Measurements from ENCODE around the gene ANKK1.

Gene ANKK1

DNA sequence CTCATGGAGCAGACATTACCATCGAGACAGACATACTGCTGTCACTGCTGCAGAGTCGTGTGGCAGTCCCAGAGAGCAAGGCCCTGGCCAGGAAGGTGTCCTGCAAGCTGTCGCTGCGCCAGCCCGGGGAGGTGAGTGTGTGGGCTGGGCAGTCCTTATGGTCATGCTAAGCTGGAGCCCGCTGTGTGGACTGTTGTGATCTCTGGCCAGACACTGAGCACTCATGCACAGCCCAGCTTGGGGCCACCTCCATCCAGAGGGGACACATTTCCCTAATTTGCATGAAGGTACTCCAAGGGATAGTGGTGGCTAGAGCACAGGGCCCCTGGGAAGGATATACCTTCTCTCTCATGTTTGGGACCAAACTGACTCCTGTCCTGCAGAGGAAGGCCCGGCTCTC, 9.6 kb downstream of the ANKK1 start:
- TF ChIP-seq, protein P1, sequence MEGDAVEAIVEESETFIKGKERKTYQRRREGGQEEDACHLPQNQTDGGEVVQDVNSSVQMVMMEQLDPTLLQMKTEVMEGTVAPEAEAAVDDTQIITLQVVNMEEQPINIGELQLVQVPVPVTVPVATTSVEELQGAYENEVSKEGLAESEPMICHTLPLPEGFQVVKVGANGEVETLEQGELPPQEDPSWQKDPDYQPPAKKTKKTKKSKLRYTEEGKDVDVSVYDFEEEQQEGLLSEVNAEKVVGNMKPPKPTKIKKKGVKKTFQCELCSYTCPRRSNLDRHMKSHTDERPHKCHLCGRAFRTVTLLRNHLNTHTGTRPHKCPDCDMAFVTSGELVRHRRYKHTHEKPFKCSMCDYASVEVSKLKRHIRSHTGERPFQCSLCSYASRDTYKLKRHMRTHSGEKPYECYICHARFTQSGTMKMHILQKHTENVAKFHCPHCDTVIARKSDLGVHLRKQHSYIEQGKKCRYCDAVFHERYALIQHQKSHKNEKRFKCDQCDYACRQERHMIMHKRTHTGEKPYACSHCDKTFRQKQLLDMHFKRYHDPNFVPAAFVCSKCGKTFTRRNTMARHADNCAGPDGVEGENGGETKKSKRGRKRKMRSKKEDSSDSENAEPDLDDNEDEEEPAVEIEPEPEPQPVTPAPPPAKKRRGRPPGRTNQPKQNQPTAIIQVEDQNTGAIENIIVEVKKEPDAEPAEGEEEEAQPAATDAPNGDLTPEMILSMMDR (IDR thresholded peaks at IDR 0.05; ENCODE audit: low read depth, low read length) = no peak
- DNase-seq (ENCODE audit: low read depth in 2 of 2) = no peak
- H3K4me3 ChIP-seq (replicated peaks in 1 of 2; ENCODE audit: low read depth in 2 of 2, low read length in 2 of 2) = no peak overlapping the region

DNA sequence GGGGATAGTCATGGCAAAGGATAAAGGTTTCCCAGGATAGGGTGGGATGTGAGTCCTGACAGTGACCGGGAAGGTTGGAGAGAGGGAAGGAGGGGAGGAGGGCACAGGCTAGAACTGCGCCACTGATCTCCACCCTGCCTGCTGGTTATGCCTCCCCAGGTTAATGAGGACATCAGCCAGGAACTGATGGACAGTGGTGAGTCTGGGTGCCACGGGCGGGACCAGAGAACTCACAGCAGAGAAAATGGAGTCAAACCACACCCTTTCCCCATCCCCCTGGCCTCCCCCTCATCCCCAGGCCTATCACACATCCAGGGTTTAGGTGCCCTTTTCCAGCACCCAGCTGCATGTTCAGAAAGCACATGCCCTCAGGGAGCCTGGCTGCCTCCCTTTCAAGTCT, 10.2 kb downstream of the ANKK1 start:
- TF ChIP-seq, protein P1 (IDR thresholded peaks at IDR 0.05; ENCODE audit: low read depth, low read length) = no peak
- no peak overlapping the region for H3K4me3 ChIP-seq (replicated peaks in 1 of 2; ENCODE audit: low read depth in 2 of 2, low read length in 2 of 2)
- DNase-seq (ENCODE audit: low read depth in 2 of 2) = no peak

DNA sequence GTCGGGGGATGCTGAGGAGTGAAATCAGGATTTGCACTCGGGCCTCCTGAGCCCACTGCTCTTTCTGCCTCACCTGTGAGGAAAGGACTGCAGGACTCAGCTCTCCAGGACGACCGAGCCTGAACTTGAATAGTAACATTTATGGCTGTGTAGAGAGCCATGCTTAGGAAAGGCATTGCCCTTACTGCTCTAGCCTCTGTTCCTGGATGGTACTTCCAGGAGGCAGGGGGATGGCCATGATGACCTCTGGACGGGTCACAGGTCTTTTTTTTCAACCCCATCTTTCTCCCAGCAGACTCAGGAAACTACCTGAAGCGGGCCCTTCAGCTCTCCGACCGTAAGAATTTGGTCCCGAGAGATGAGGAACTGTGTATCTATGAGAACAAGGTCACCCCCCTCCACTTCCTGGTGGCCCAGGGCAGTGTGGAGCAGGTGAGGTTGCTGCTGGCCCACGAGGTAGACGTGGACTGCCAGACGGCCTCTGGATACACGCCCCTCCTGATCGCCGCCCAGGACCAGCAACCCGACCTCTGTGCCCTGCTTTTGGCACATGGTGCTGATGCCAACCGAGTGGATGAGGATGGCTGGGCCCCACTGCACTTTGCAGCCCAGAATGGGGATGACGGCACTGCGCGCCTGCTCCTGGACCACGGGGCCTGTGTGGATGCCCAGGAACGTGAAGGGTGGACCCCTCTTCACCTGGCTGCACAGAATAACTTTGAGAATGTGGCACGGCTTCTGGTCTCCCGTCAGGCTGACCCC, 11.3 kb downstream of the ANKK1 start:
- DNase-seq (ENCODE audit: low read depth in 2 of 2) = no peak
- TF ChIP-seq, protein P1 (IDR thresholded peaks at IDR 0.05; ENCODE audit: low read depth, low read length) = no peak

DNA sequence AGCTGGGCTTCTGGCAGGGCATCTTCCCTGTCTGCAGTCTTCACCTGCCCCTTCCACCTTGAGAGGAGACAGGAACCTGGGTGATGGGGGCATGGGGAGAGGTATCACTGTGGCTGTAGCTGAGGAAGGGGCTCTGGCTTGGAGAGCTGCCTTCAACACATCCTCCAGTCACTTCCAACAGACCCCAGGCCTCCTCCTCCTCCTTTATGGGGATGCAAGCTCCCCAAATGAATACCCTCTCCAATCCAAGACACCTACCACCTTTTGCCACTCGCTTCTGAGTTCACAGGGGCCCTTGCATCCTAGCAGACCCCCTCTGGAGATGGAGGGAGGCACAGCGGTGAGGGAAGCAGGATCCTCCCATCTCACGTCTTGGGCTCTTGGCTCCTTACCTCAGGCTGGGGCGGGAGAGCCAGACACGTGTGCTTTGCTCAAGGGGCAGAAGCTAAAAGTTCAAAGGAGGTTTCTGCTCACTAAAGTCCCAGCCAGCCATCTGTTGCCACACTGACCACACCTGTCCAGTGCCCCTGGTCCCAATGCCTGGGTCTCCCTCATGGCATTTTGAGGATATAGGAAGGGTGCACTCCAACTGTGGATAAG, 13.2 kb downstream of the ANKK1 start:
- no peak for DNase-seq (ENCODE audit: low read depth in 2 of 2)

More for the DNA sequence above, 11.3 kb downstream of the ANKK1 start:
- H3K4me3 ChIP-seq (replicated peaks in 1 of 2; ENCODE audit: low read depth in 2 of 2, low read length in 2 of 2) = no peak overlapping the region

DNA sequence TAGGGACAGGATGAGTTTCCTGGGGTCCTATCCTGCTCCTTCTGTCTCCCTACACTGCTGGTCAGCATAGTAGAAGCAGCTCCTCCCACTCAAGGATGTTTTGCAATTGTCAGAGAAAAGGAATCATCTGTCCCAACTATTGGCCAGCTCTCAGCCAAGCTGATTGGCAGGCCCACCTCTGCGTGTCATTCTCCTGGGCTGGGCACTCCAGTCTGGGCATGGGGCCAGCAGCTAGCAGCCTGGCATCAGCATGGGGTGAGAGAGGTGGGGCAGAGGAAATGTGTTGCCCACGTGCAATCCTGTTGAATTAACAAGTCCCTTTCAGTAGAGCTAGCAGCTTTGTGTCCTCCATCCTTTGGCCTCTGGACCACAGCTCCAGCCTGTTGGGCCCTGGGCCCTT, 14.1 kb downstream of the ANKK1 start:
- TF ChIP-seq, protein P1 (IDR thresholded peaks at IDR 0.05; ENCODE audit: low read depth, low read length) = no peak
- H3K4me3 ChIP-seq (replicated peaks in 1 of 2; ENCODE audit: low read depth in 2 of 2, low read length in 2 of 2) = no peak overlapping the region
- DNase-seq (ENCODE audit: low read depth in 2 of 2) = peak in 1 of 2 donors; percentile 51

More for the DNA sequence above, 13.2 kb downstream of the ANKK1 start:
- TF ChIP-seq, protein P1 (IDR thresholded peaks at IDR 0.05; ENCODE audit: low read depth, low read length) = no peak
- H3K4me3 ChIP-seq (replicated peaks in 1 of 2; ENCODE audit: low read depth in 2 of 2, low read length in 2 of 2) = no peak overlapping the region

DNA sequence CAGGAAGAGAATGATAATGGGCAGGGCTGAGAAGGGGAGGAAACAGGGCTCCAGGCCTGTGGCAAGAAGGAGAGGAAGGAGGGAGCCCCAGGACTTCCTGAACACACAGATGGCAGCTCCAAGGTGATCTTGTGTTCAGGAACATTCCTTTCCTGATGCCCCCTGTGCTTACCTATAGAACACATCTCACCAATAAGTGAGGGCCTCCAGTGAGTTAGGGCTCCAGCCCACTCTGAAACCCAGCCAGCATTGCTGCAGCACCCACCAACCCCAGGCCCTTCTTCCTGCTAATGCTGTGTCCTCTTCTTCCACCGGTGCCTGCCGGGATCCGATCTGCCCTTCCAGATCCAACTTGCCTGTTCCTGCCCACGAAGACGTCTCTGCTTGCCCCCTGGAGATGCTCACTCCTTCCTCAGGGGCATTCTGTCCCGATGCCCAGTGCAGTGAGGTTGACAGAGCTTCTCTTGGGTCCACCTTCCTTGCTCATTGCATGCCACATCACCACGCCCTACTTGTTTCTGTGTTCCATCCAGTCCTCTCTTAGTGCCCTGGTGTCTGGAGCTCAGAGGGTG, 17.4 kb downstream of the ANKK1 start:
- DNase-seq (ENCODE audit: low read depth in 2 of 2) = no peak
- H3K4me3 ChIP-seq (replicated peaks in 1 of 2; ENCODE audit: low read depth in 2 of 2, low read length in 2 of 2) = no peak overlapping the region
- TF ChIP-seq, protein P1 (IDR thresholded peaks at IDR 0.05; ENCODE audit: low read depth, low read length) = no peak

Data from cardiac fibroblast (primary cell).